ENCODE data around the gene PKP1. TPM values are rescaled to one million over a fixed set of nuclear protein-coding genes. Genes with fewer than 3 reads are reported as not detected.

Gene PKP1
- total RNA-seq, 8 experiments from 2014 or later = 0.21 to 1.8 (median 0.51) TPM; not detected in 2

- Histone ChIP-seq H3K27ac (no peak overlapping the region), H3K4me1 (replicated peaks in 1 of 2) (peaks cover 0 to 7% of the 10 kb centered on the region in 2 donors), H3K4me3 (no peak overlapping the region)
- in situ Hi-C loops (cut with MboI; ENCODE audit: low pct_unique_long_range_greater_than_20kb in 2 of 9, low sequenced_read_pairs in 9 of 9, unreplicated experiment in 9 of 9) = no loop called here
- WGBS, 10 experiments = 0 to 100% (median 27%) methylated on average over 1 to 3 of the region's 5 CpGs; no CpG with 5 or more reads in 2 of the 10 experiments
- ATAC-seq (replicated peaks in 6 of 8) = peak in 4 of 8 experiments; percentile 39 to 82 (median 79)
These were observed 63.1 kb downstream of the PKP1 start for GRCh38 chr1:201346337-201346939.

- WGBS, 10 experiments = 0 to 70% (median 23%) methylated on average over 1 to 2 of the region's 2 CpGs; no CpG with 5 or more reads in 3 of the 10 experiments
- Histone ChIP-seq H3K4me1 (replicated peaks in 1 of 2) (peaks cover 0 to 7% of the 10 kb centered on the region in 2 donors), H3K27ac (no peak overlapping the region), H3K4me3 (no peak overlapping the region)
- in situ Hi-C loops (cut with MboI; ENCODE audit: low pct_unique_long_range_greater_than_20kb in 2 of 9, low sequenced_read_pairs in 9 of 9, unreplicated experiment in 9 of 9) = no loop called here
- no peak for ATAC-seq (replicated peaks in 6 of 8)
These were observed 63.7 kb downstream of the PKP1 start for GRCh38 chr1:201346987-201347386.

GRCh38 chr1:201347498-201348210 is 64.3 kb downstream of the PKP1 start:
- ATAC-seq (replicated peaks in 6 of 8) = no peak
- H3K4me3 ChIP-seq = no peak overlapping the region
- H3K4me1 ChIP-seq (replicated peaks in 1 of 2) = peaks cover 0 to 7% of the 10 kb centered on the region in 2 donors
- in situ Hi-C loops (cut with MboI; ENCODE audit: low pct_unique_long_range_greater_than_20kb in 2 of 9, low sequenced_read_pairs in 9 of 9, unreplicated experiment in 9 of 9) = no loop called here
- H3K27ac ChIP-seq = no peak overlapping the region
- WGBS, 10 experiments = 0 to 72% (median 52%) methylated on average over 1 to 3 of the region's 7 CpGs; no CpG with 5 or more reads in 2 of the 10 experiments

- WGBS, 10 experiments = 0 to 89% (median 10%) methylated on average over 1 to 3 of the region's 6 CpGs; no CpG with 5 or more reads in 6 of the 10 experiments
- H3K4me1 ChIP-seq (replicated peaks in 1 of 2) = peaks cover 0 to 7% of the 10 kb centered on the region in 2 donors
- H3K4me3 ChIP-seq = no peak overlapping the region
- ATAC-seq (replicated peaks in 6 of 8) = peak; percentile 46 to 91 (median 58)
- in situ Hi-C loops (cut with MboI; ENCODE audit: low pct_unique_long_range_greater_than_20kb in 2 of 9, low sequenced_read_pairs in 9 of 9, unreplicated experiment in 9 of 9) = no loop called here
- no peak overlapping the region for H3K27ac ChIP-seq
These were observed 64.9 kb downstream of the PKP1 start for GRCh38 chr1:201348211-201348566.

GRCh38 chr1:201349092-201349491 is 65.8 kb downstream of the PKP1 start:
- in situ Hi-C loops (cut with MboI; ENCODE audit: low pct_unique_long_range_greater_than_20kb in 2 of 9, low sequenced_read_pairs in 9 of 9, unreplicated experiment in 9 of 9) = no loop called here
- Histone ChIP-seq H3K27ac (no peak overlapping the region), H3K4me3 (no peak overlapping the region), H3K4me1 (replicated peaks in 1 of 2) (peaks cover 0 to 7% of the 10 kb centered on the region in 2 donors)
- WGBS, 10 experiments = 23 to 60% (median 44%) methylated on average over 1 to 4 of the region's 4 CpGs; no CpG with 5 or more reads in 2 of the 10 experiments
- peak in 3 of 8 experiments; percentile 43 to 82 (median 57) for ATAC-seq (replicated peaks in 6 of 8)

- no peak overlapping the region for H3K4me3 ChIP-seq
- ATAC-seq (replicated peaks in 6 of 8) = no peak
- in situ Hi-C loops (cut with MboI; ENCODE audit: low pct_unique_long_range_greater_than_20kb in 2 of 9, low sequenced_read_pairs in 9 of 9, unreplicated experiment in 9 of 9) = loop anchor here in 5 of 9 experiments (10.0 to 25.0 kb wide), 2 partner anchors 86 to 88 kb away; no protein-coding TSS in a partner anchor
- 0 to 82% (median 67%) methylated on average over 1 to 2 of the region's 2 CpGs; no CpG with 5 or more reads in 5 of the 10 experiments for WGBS, 10 experiments
- H3K27ac ChIP-seq = no peak overlapping the region
- H3K4me1 ChIP-seq (replicated peaks in 1 of 2) = peaks cover 0 to 7% of the 10 kb centered on the region in 2 donors
These were observed 67.0 kb downstream of the PKP1 start for GRCh38 chr1:201350361-201350725.

- no peak for ATAC-seq (replicated peaks in 6 of 8)
- no peak overlapping the region for H3K4me3 ChIP-seq
- in situ Hi-C loops (cut with MboI; ENCODE audit: low pct_unique_long_range_greater_than_20kb in 2 of 9, low sequenced_read_pairs in 9 of 9, unreplicated experiment in 9 of 9) = loop anchor here in 5 of 9 experiments (10.0 to 25.0 kb wide), 2 partner anchors 86 to 89 kb away; no protein-coding TSS in a partner anchor
- no peak overlapping the region for H3K27ac ChIP-seq
- WGBS, 10 experiments = 83 to 100% (median 93%) methylated on average over 1 to 7 of the region's 7 CpGs; no CpG with 5 or more reads in 4 of the 10 experiments
- H3K4me1 ChIP-seq (replicated peaks in 1 of 2) = peaks cover 0 to 7% of the 10 kb centered on the region in 2 donors
These were observed 67.6 kb downstream of the PKP1 start for GRCh38 chr1:201350884-201351283.

GRCh38 chr1:201351617-201352016 is 68.3 kb downstream of the PKP1 start:
- H3K4me1 ChIP-seq (replicated peaks in 1 of 2) = peaks cover 0 to 7% of the 10 kb centered on the region in 2 donors
- in situ Hi-C loops (cut with MboI; ENCODE audit: low pct_unique_long_range_greater_than_20kb in 2 of 9, low sequenced_read_pairs in 9 of 9, unreplicated experiment in 9 of 9) = loop anchor here in 5 of 9 experiments (10.0 to 25.0 kb wide), 2 partner anchors 87 to 89 kb away; no protein-coding TSS in a partner anchor
- no peak overlapping the region for H3K4me3 ChIP-seq
- no peak for ATAC-seq (replicated peaks in 6 of 8)
- H3K27ac ChIP-seq = no peak overlapping the region

GRCh38 chr1:201353186-201353940 is 70.1 kb downstream of the PKP1 start:
- H3K4me1 ChIP-seq (replicated peaks in 1 of 2) = peaks cover 0 to 7% of the 10 kb centered on the region in 2 donors
- 40 to 92% (median 81%) methylated on average over 1 to 11 of the region's 13 CpGs; no CpG with 5 or more reads in 4 of the 10 experiments for WGBS, 10 experiments
- in situ Hi-C loops (cut with MboI; ENCODE audit: low pct_unique_long_range_greater_than_20kb in 2 of 9, low sequenced_read_pairs in 9 of 9, unreplicated experiment in 9 of 9) = loop anchor here in 5 of 9 experiments (10.0 to 25.0 kb wide), 2 partner anchors 89 to 91 kb away; no protein-coding TSS in a partner anchor
- H3K27ac ChIP-seq = no peak overlapping the region
- H3K4me3 ChIP-seq = no peak overlapping the region
- ATAC-seq (replicated peaks in 6 of 8) = peak in 2 of 8 experiments; percentile 50 to 79

- Histone ChIP-seq H3K27ac (no peak overlapping the region), H3K4me1 (replicated peaks in 1 of 2) (peaks cover 0 to 8% of the 10 kb centered on the region in 2 donors), H3K4me3 (no peak overlapping the region)
- ATAC-seq (replicated peaks in 6 of 8) = no peak
- in situ Hi-C loops (cut with MboI; ENCODE audit: low pct_unique_long_range_greater_than_20kb in 2 of 9, low sequenced_read_pairs in 9 of 9, unreplicated experiment in 9 of 9) = loop anchor here in 5 of 9 experiments (10.0 to 25.0 kb wide), 2 partner anchors 90 to 92 kb away; no protein-coding TSS in a partner anchor
- WGBS, 10 experiments = 52 to 91% (median 74%) methylated on average over 2 to 8 of the region's 9 CpGs; no CpG with 5 or more reads in 4 of the 10 experiments
These were observed 71.0 kb downstream of the PKP1 start for GRCh38 chr1:201354151-201354900.

GRCh38 chr1:201354901-201355295 is 71.6 kb downstream of the PKP1 start:
- H3K4me3 ChIP-seq = no peak overlapping the region
- H3K4me1 ChIP-seq (replicated peaks in 1 of 2) = peaks cover 0 to 12% of the 10 kb centered on the region in 2 donors
- ATAC-seq (replicated peaks in 6 of 8) = peak in 2 of 8 experiments; percentile 24 to 72
- in situ Hi-C loops (cut with MboI; ENCODE audit: low pct_unique_long_range_greater_than_20kb in 2 of 9, low sequenced_read_pairs in 9 of 9, unreplicated experiment in 9 of 9) = loop anchor here in 5 of 9 experiments (10.0 to 25.0 kb wide), 2 partner anchors 90 to 93 kb away; no protein-coding TSS in a partner anchor
- H3K27ac ChIP-seq = no peak overlapping the region
- 43 to 100% (median 51%) methylated on average over 1 to 4 of the region's 4 CpGs; no CpG with 5 or more reads in 6 of the 10 experiments for WGBS, 10 experiments

- in situ Hi-C loops (cut with MboI; ENCODE audit: low pct_unique_long_range_greater_than_20kb in 2 of 9, low sequenced_read_pairs in 9 of 9, unreplicated experiment in 9 of 9) = loop anchor here in 5 of 9 experiments (10.0 to 25.0 kb wide), 2 partner anchors 91 to 93 kb away; no protein-coding TSS in a partner anchor
- WGBS, 10 experiments = 30 to 87% (median 71%) methylated on average over 2 to 6 of the region's 7 CpGs; no CpG with 5 or more reads in 3 of the 10 experiments
- Histone ChIP-seq H3K4me1 (replicated peaks in 1 of 2) (peaks cover 0 to 12% of the 10 kb centered on the region in 2 donors), H3K27ac (no peak overlapping the region), H3K4me3 (no peak overlapping the region)
- no peak for ATAC-seq (replicated peaks in 6 of 8)
These were observed 72.2 kb downstream of the PKP1 start for GRCh38 chr1:201355471-201355870.
